ENCODE measurements around the gene FANCG. TPM values are rescaled to one million over a fixed set of nuclear protein-coding genes. Genes with fewer than 3 reads are reported as not detected.

The FANCG gene
- total RNA-seq, 1 donor from 2014 or later: 17.2 TPM

- no peak for DNase-seq (ENCODE audit: extremely low spot score in 2 of 2)
- intact Hi-C loops (cut with DNase I): no loop called here
- TF ChIP-seq POLR2AphosphoS5 (IDR thresholded peaks at IDR 0.05; ENCODE audit: insufficient read depth in 1 of 2, low read depth in 1 of 2): no peak
- no peak for TF ChIP-seq CTCF (IDR thresholded peaks at IDR 0.05)
- TF ChIP-seq POLR2A (IDR thresholded peaks at IDR 0.05): no peak
- Histone ChIP-seq H3K27me3 (no peaks in the 10 kb centered on the region), H3K9me3 (no peaks in the 10 kb centered on the region), H3K36me3 (peaks cover 0 to 30% of the 10 kb centered on the region in 2 donors), H3K4me1 (no peaks in the 10 kb centered on the region), H3K4me3 (no peak overlapping the region), H3K27ac (no peak overlapping the region)
Observed at GRCh38 chr9:35048511-35048910, 31.2 kb downstream of the FANCG start.

GRCh38 chr9:35044071-35044470, 35.7 kb downstream of the FANCG start:
- Histone ChIP-seq H3K4me3 (no peak overlapping the region), H3K36me3 (peaks cover 0 to 15% of the 10 kb centered on the region in 2 donors), H3K4me1 (no peaks in the 10 kb centered on the region), H3K27ac (no peak overlapping the region), H3K27me3 (no peaks in the 10 kb centered on the region), H3K9me3 (no peaks in the 10 kb centered on the region)
- intact Hi-C loops (cut with DNase I): no loop called here
- TF ChIP-seq CTCF (IDR thresholded peaks at IDR 0.05): no peak
- TF ChIP-seq POLR2AphosphoS5 (IDR thresholded peaks at IDR 0.05; ENCODE audit: insufficient read depth in 1 of 2, low read depth in 1 of 2): no peak
- TF ChIP-seq POLR2A (IDR thresholded peaks at IDR 0.05): no peak
- DNase-seq (ENCODE audit: extremely low spot score in 2 of 2): no peak

- Histone ChIP-seq H3K27me3 (no peaks in the 10 kb centered on the region), H3K9me3 (no peaks in the 10 kb centered on the region), H3K4me3 (no peak overlapping the region), H3K27ac (no peak overlapping the region), H3K36me3 (peaks cover 0 to 6% of the 10 kb centered on the region in 2 donors), H3K4me1 (no peaks in the 10 kb centered on the region)
- intact Hi-C loops (cut with DNase I): no loop called here
- TF ChIP-seq CTCF (IDR thresholded peaks at IDR 0.05): no peak
- TF ChIP-seq POLR2AphosphoS5 (IDR thresholded peaks at IDR 0.05; ENCODE audit: insufficient read depth in 1 of 2, low read depth in 1 of 2): no peak
- no peak for TF ChIP-seq POLR2A (IDR thresholded peaks at IDR 0.05)
- no peak for DNase-seq (ENCODE audit: extremely low spot score in 2 of 2)
Observed at GRCh38 chr9:35042891-35043545, 36.7 kb downstream of the FANCG start.

GRCh38 chr9:35042081-35042604, 37.6 kb downstream of the FANCG start:
- no peak for DNase-seq (ENCODE audit: extremely low spot score in 2 of 2)
- intact Hi-C loops (cut with DNase I): no loop called here
- no peak overlapping the region for H3K4me3 ChIP-seq
- no peaks in the 10 kb centered on the region for H3K9me3 ChIP-seq
- H3K4me1 ChIP-seq: no peaks in the 10 kb centered on the region
- no peak overlapping the region for H3K27ac ChIP-seq
- TF ChIP-seq CTCF (IDR thresholded peaks at IDR 0.05): no peak
- no peak for TF ChIP-seq POLR2AphosphoS5 (IDR thresholded peaks at IDR 0.05; ENCODE audit: insufficient read depth in 1 of 2, low read depth in 1 of 2)
- no peak for TF ChIP-seq POLR2A (IDR thresholded peaks at IDR 0.05)
- no peaks in the 10 kb centered on the region for H3K36me3 ChIP-seq
- no peaks in the 10 kb centered on the region for H3K27me3 ChIP-seq

Measured in vagina (tissue), 2 donors.